Vagina (tissue), 2 donors: ENCODE data around the gene FXYD1.

ENCODE experiments used
- POLR2A ChIP-seq, 2 donors: fragments of 450-650 bp; IDR thresholded peaks; one replicate each; pipeline ENCODE4 v1.6.1; 2017; ENCODE audit warnings: antibody characterized with exemption in 2 of 2, mild to moderate bottlenecking in 2 of 2, moderate library complexity in 2 of 2
- POLR2AphosphoS5 ChIP-seq, 2 donors: sonication (generic); formaldehyde crosslinking; IDR thresholded peaks; one replicate each; pipeline ENCODE4 v1.9.0; 2017; ENCODE audit warnings: antibody characterized with exemption in 2 of 2, mild to moderate bottlenecking in 2 of 2, low read depth in 1 of 2; ENCODE audit not compliant: insufficient read depth in 1 of 2
- TF ChIP-seq, protein P1 (sequence below), 3 experiments: fragments of 450-650 bp in 2 of 3; fragments of 200-600 bp in 1 of 3; sonication (generic) in 1 of 3; IDR thresholded peaks; one replicate each; pipeline ENCODE4 v1.5.1; 2017 to 2019; ENCODE audit warnings: antibody characterized with exemption in 3 of 3, mild to moderate bottlenecking in 2 of 3, moderate library complexity in 2 of 3

GRCh38 chr19:35089554-35089953, 49.1 kb upstream of the FXYD1 start:
- TF ChIP-seq, protein P1, sequence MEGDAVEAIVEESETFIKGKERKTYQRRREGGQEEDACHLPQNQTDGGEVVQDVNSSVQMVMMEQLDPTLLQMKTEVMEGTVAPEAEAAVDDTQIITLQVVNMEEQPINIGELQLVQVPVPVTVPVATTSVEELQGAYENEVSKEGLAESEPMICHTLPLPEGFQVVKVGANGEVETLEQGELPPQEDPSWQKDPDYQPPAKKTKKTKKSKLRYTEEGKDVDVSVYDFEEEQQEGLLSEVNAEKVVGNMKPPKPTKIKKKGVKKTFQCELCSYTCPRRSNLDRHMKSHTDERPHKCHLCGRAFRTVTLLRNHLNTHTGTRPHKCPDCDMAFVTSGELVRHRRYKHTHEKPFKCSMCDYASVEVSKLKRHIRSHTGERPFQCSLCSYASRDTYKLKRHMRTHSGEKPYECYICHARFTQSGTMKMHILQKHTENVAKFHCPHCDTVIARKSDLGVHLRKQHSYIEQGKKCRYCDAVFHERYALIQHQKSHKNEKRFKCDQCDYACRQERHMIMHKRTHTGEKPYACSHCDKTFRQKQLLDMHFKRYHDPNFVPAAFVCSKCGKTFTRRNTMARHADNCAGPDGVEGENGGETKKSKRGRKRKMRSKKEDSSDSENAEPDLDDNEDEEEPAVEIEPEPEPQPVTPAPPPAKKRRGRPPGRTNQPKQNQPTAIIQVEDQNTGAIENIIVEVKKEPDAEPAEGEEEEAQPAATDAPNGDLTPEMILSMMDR (IDR thresholded peaks at IDR 0.05), result no peak
- TF ChIP-seq POLR2AphosphoS5 (IDR thresholded peaks at IDR 0.05; ENCODE audit: insufficient read depth in 1 of 2, low read depth in 1 of 2), result no peak
- no peak for TF ChIP-seq POLR2A (IDR thresholded peaks at IDR 0.05)
